NOMO-1 treated with dmso at 0.1 percent for 144 hours (cell line): ENCODE results near the gene ABCF1.
A peak's percentile ranks its signal among the peaks of the same experiment; 100 is the strongest.

Experiments
- DNase-seq: peaks from one replicate; lab custom pipeline; 2025; ENCODE audit not compliant: unreplicated experiment; lab: John Stamatoyannopoulos, UW

The ABCF1 gene

DNA sequence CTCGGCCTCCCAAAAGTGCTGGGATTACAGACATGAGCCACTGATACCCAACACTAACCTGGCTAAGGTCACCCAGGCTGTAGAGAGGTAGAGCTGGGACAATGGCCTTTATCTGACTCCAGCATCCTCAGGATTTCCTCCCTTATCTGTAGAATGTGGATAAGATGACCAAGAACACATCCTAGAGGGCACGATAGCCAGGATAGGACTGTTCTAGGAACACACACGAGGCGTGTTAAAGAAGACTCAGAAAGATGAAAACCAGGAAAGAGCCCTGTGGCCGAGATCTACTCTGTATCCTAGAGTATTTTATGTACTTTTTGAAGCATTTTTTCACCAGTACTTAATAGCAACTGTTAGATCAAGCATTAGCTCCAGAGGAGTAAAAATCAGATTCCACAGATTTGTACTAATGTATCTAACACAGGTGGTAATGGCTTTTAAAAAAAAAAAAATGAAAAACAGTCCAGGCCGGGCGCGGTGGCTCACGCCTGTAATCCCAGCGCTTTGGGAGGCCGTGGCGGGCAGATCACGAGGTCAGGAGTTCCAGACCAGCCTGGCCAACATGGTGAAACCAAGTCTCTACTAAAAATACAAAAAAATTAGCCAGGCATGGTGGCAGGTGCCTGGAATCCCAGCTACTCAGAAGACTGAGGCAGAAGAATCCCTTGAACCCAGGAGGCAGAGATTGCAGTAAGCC lies 28.5 kb downstream of the ABCF1 start:
- no peak for DNase-seq

DNA sequence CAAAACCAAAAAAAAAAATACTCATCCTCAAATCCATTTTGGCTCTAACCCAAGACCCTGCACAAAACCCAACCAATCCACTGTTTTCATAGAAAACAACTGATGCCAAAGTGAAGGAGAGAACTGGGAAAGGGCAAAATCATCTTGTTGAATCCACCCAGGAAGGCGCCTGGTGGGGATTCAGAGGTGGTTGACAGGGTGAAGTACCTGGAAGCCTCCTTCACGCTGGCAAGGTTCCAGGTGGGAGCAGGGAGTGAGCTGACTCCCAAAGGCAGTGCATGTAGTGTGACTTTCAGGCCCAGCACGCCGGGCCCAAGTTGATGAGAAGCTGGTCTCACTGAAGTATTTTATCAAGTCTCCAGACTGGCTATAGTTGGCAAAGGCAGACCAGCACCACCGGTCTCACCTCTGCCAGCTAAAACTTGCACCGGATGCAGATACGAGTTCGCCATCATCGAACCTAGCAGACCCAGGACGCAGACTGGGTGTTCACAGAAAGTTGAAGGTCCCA lies 29.3 kb downstream of the ABCF1 start:
- no peak for DNase-seq

DNA sequence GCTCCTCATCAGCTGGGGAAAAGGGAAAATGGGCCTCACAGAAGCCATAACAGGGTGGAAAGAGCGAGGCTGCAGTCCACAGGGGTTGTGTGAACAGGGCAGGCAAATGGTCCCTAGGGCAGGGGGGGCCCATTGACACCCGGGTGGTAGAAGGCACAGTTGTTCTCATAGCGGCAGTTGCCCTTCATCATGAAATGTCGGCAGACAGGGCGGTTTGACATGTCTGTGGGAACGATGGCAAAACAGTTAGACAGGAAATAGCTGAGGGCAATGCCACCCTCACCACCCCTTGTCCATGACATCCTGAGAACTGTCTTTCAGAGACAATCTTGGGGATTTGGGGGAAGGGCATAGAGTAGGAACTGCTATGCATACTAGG lies 30.2 kb downstream of the ABCF1 start:
- no peak for DNase-seq

DNA sequence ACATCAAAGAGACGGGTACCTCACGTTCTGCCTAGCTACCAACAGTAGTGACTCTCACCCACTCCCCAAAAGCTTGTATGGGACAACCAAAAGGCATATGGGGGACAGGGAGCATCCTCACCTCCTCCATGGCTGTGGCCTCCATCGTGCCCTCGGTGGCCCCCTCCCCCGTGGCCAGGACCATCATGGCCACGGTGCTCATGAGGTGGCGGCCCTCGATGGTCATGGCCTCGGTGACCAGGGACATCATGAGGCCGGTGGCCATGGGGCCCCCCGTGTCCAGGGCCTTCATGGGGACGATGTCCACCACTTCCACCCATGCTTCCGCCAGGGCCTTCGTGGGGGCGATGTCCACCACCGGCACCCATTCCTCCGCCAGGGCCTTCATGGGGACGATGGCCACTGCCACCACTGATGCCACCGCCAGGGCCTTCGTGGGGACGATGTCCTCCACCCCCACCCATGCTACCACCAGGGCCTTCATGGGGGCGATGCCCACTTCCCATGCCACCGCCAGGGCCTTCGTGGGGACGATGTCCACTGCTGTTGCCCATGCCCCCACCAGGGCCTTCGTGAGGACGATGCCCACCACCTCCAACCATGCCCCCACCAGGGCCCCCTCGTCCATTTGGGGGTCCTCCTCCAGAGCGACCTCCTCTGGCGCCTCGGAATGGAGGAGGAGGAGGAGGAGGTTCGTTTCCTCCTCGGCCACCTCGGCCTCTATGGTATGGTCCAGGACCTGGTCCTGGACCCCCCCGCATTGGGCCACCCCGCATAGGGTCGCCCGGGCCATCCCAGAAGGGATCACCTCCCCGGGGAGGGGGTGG lies 30.8 kb downstream of the ABCF1 start:
- DNase-seq, result no peak

DNA sequence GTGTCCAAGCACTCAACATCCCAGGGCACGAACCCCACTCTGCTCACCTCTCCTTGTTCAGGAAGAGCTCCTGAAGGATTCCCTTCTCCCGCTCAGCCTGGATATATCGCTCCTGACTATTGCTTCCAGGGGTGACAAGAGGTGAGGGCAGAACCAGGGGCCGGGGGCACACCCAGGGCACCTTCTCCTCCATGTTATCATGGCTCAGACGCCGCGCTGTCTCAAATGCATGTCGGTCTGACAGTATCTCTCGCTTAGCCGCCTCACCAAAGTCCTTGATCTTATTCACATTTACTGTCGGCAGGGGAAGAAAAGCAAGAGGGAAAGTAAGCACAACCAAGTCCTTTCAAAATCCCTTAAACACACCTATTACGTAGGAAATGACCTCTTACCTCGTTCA lies 32.7 kb downstream of the ABCF1 start:
- no peak for DNase-seq

DNA sequence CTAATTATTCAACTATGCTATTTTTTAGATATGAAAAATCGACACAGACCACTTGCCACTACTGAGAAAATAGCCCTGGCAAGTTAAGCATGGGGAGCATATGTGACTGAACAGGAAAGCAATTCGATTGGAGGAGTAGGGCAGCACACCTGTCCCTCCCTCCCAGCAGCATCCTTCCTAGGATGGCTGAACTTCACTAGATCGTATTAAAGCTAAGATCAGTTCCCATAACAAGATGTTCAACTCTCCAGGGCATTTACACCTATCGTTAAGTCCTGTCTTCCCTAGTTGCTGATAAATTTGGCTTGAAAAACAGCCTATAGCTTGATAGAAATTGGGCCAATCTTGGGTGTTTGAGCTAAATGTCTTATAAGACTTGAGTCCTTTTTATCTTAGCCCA lies 38.8 kb downstream of the ABCF1 start:
- DNase-seq, result no peak

DNA sequence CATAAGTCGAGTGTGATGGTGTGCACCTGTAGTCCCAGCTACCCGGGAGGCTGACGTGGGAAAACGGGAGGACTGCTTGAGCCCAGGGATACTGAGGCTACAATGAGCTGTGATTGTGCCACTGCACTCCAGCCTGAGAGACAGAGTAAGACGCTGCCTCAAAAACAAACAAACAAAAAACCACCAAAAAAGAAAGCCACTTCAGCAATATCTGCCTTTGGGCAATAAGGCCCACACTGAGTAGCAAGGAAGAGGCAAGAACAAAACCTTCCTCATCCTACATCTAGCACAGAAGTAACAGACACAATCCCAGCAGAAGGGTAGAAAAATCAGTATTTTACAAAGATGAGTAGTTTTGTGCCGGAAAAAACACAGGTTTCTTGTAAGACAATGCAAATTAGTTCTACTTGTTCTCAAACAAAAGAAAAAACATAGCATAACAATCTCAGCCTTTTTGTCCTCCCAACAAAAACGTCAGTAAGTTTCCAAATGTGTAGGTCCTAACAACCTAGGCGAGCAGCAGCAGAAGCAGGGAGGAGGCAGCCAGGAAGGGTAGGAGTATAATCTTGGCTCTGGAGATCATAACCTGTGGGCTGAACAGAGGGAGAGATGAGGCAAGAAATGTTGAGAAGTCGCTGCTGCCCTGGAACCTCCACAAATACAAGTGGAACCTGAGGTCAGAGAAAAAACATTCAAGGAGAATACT lies 40.1 kb downstream of the ABCF1 start:
- no peak for DNase-seq

DNA sequence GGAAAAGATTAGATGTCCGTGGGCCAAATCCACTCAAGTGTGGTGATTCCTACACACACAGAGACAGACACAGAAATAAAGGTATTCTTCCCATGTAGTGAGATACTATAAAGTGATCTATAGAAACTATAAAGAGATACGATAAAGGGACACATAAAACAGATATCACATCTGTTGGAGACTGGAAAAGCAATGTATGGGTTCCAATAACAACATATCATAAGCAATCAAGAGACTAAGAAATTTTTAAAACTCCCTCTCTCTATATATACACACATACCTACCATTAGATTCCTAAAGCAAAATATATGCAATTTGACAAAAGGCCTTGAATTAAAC lies 40.6 kb downstream of the ABCF1 start:
- no peak for DNase-seq

DNA sequence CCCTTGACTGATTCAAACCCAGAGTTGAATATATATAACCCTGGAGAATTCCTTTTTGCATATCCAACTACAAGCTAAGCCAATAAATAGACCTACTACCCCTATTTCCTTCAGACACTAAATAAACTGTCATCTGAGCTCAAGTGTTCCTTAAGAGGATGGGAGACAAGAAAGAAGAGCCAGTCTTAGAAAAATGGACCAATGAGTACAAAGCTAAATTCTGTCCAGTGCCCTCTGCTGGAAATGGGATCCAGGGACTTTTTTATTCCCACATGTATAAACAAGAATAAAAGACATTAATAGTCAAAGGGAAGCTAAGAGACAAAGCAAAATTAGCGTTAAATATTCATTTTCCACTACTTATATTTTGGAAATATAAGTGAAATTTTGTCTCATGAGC lies 41.0 kb downstream of the ABCF1 start:
- no peak for DNase-seq

DNA sequence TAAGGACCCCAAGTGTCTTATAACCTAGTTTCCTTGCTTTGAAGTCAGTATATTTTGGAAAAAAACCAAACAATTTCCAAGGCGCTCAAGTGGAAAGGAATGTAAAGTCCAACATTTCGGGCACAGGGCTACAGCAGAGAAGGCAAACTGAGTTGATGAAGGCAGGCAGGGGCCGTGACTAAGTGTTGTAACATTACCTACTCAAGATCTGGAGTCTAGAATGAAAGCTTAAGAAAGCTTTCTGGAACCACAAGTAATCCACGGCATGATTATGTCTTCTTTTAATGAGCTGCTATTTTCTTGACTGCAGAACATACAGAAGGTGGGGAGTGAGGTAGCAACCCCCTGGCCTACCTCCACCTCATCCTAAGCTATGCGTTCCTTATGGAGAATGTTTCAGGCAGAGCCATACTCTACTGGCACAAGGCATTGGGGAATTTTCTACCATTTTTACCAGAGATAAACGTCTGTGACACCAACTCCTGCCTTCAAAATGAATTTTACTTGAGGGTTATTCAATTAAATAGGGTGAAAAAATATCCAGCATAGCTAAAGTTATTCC lies 41.5 kb downstream of the ABCF1 start:
- no peak for DNase-seq

DNA sequence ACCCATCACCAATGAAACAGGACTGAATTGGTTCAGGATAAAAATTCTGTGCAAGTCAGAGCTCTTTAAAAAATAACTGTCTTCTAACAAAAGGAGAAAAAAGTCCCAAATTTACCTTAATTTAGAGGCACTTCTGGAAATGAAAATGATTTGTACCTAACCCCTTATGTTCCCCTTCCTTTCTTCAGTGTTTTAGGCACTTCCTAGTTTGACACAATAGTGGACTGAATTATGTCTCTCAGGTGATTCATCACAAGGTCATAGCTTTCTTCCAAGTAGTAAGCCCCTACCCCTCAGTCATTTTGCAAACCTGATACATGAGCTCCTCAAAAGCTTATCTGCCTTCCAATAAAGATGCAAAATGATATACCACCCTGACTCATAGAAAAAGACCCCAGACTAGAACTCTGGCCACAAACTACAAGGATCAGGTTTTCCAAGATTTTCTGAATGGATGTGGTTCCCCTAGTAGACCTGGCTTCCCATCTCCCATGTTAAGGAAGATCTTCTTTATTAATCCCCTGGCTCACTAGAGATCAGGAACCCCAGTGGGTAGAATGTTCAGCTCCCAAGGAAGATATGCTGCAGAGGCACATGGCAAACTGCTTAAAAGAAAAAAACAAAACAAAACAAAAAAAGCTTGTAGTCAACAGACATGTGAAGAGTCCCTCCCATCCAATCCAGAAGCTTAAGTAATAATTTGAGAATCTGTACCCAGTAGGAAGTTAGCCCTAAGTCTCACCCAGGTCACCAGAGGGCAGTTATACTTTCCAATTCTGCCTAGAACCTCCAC lies 42.2 kb downstream of the ABCF1 start:
- no peak for DNase-seq

DNA sequence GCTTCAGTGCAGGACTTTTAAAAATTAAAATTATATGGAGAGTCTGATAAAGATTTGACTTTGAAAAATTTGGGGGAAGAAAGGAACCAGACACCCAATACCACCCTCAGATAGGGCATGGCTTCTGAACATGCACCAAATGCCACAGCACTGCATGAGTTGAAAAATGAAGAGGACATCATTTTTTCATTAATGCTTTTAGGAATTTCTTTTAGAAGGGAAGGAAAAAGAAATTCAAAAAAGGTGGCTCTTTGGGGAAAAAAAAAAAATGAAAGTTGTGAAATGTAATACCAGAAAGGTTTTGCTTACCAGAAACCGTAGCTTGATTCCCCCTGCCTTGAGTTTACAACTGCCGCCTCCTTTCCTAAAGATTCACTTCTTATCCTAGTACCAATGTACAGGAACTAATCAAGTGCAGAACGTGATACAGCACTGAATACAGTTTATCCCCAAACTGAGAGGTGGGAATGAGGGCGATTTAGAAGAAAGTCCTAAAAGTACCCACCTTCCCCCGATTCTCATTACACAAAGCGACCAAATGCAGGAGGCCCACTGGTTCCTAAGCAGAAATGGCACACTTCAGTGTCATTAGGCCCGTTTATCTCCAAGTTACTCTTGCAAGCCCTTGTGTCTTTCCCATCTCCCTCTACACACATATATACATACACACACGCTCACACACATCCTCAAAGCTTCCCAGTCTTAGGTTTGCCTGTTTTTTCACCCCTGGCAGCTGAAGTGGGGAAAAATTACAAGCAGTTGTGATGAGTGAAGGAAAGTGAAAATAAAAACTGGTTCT lies 43.0 kb downstream of the ABCF1 start:
- DNase-seq, result no peak

DNA sequence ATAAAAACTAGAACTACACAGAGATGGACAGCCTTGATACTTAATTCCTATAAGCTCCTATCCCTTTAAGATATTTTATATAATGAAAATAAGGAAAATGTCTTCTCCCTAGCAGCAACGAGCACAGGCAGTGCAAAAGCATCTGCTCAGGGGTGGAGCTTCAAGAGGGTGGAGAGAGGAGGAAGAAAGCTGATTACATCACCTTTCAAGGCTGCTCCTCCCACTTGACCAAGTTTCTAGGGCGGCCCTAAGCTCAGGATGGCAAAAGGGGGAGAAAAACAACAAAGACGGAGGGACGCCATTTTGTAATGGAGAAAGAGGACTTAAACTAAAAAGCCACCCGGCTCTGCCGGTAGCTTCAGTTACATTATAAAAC lies 43.6 kb downstream of the ABCF1 start:
- peak; percentile 95 for DNase-seq

DNA sequence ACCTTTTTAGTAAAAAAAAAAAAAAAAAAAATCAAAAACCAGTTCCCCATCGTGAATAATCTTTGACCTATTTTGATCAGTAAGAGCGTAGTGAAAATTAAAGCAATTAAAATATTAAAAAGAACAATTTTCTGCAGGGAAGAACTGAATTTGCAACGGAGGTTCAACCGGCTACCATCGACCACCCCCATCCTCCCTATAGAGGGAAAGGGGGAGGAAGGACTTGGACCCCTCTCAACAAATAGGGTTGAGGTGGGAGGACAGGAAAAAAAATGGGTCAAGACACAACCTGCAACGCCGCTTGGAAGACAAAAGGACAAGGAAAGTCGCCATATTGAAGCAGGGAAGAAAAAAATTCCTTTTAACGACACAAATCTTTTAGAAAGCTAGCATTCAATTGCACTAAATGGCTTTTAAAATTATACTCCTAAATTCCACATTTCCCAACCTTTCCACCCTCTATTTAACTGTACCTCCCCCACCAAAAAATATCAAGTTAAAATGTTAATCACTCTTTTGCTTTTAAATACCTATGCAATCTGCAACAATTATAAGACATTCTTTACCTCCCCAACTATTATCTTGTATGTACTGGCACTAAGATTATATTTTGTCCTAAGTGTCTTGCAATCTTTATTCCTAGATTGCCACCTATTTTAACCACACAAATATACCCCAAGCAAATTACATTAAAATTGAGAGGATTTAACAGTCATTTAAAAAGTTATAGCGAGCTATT lies 44.1 kb downstream of the ABCF1 start:
- peak; percentile 49 for DNase-seq

DNA sequence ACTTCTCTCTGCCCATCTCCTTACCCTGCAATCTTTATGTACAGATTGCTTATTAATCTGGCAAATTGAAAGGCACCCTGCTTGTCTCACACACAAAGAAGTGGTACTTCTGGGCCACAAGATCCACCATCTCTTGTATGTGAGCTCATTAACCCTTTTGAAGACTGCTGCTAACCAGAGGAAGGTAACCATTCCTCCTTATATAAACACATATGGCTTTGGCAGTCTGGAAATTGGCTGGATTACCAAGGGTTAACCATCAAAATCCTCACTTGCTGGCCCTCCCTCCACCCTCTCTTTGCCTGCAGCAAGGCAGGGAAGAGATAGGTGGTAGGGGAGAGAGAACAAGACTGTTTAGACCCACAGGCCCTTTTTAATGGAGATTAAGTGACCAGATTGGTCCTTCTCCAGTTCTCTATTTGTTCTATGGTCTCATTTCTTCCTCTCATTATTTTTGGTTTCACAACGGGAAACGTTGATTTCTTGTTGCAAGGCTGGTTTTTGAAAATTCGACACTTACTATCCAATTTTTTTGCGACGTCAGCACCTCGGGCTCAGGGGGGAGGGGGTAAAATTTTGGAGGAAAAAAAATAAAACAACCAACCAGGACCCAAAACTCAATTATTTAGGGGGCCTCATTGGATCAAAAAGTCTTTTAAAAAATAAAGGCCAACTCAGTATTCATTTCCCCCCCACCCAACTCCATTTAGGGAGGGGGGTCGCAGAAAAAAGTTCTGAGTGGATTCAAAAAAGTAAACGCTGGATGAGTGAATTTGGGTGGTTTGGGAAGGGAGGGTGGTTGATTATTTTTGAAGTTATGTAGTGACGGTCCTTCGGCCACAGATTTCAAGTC lies 44.9 kb downstream of the ABCF1 start:
- no peak for DNase-seq

DNA sequence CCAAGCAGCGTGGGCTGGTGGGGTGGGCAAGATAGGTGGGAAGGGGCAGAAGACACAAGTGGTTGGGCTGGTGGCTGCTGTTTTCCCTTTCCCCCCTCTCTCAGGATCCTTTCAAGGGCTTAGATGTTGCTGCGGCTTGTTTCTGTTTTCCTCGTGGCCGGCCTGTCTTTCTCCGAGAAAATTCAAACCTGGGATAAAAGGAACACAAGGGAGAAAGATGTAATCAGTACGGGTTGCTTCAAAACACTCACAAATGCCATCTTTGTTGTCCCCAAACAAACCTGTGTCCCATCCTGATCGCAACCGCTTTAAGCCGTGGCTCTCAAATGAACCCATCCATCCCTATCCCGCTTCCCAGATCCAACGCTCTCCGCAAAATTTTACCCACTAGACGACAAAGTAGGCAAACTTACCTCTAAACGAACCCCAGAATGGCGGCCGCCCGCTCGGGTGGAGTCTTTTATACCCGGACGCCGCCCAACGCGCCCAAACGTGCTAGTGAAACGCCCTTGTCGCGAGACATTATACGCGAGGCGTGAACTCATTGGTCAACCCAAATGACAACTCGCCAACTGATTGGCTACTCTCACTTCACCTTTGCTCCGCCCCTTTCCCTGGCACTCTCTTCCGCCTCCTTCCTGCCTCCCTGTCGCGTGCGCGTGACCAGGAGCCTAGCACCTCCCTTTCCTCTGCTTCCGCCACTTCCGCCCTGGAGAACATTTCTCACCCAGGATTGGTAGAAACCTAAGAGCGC lies 45.7 kb downstream of the ABCF1 start, which contains the start of gene PPP1R10:
PPP1R10 (minus strand) TSS at position 433 of the 754 bp plus-strand sequence. CDS start 7,299 bp downstream, outside the sequence.
- DNase-seq, result peak; percentile 99

DNA sequence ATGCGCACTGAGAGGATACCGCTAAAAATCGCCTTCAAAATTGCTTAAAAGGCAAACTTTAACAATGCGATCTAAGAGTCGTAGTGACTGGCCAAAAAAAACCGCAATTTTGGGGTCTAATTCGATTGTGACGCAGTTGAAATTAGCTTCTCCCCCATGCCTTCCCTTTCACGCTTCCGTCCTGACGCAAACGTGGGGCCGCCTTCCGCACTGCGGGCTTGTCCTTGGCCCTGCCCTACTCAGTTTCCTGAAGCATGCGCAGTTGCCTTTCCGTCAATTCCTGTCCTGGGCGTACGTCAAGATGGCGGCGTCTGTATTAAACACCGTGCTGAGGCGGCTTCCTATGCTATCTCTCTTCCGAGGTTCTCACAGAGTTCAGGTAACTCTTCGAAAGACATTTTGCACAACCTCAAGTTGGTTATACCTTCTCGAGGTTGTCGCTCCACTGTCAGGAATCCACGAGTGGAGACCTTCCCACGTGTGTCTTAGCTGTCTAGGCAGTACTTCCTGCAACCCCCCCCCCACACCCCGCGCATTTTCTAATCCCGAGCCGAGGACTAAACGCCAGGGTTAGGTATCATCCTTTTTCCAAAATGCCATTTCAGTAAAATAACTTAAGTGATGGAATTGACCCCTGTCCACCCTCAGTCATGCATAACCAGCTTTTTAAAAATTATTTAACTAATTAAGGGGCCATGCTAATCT lies 46.5 kb downstream of the ABCF1 start, which contains the start of gene MRPS18B:
MRPS18B (plus strand) TSS at position 276 of the 705 bp plus-strand sequence; CDS start at position 302, 26 bp downstream.
- DNase-seq, result peak; percentile 97
